Thoracic aorta (tissue), 2 donors: Measurements from ENCODE around the gene PECR. TPM values are rescaled to one million over a fixed set of nuclear protein-coding genes. Genes with fewer than 3 reads are reported as not detected.
"Not testable (repeated sequence)": the region's sequence is repeated elsewhere in the genome, so short reads cannot be mapped to it uniquely, and the experiment has no call there.

ENCODE experiments used
- ATAC-seq: fragments of 150-250 bp; one replicate; pipeline ENCODE4 v1.8.0; 2017; ENCODE audit warnings: low read depth; ENCODE audit not compliant: insufficient number of reproducible peaks, low FRiP score
- DNase-seq: peaks from one replicate; pipeline ENCODE4 v3.0.0-alpha.2; 2020; ENCODE audit warnings: low spot score
- H3K27ac ChIP-seq, 2 donors: fragments of 200-600 bp; sonication (generic); 1 replicate in 1 of 2; 2 replicates in 1 of 2; pipeline ENCODE4 v1.5.1; 2016; ENCODE audit warnings: mild to moderate bottlenecking in 2 of 2, moderate library complexity in 2 of 2
- H3K27me3 ChIP-seq: fragments of 200-600 bp; sonication (generic); replicated peaks from 2 replicates; pipeline ENCODE4 v1.6.0; 2016; ENCODE audit warnings: mild to moderate bottlenecking; ENCODE audit not compliant: insufficient read depth
- H3K36me3 ChIP-seq: fragments of 200-600 bp; sonication (generic); one replicate; pipeline ENCODE4 v1.5.1; 2016
- H3K4me1 ChIP-seq, 2 donors: fragments of 200-600 bp; sonication (generic); 1 replicate in 1 of 2; 2 replicates in 1 of 2; pipeline versions ENCODE4 v1.5.1 to v1.6.0; 2016; ENCODE audit warnings: low read depth in 2 of 2, mild to moderate bottlenecking in 1 of 2; ENCODE audit not compliant: control insufficient read depth in 1 of 2
- H3K4me3 ChIP-seq: fragments of 200-600 bp; sonication (generic); 2 replicates; pipeline ENCODE4 v1.5.1; 2016; ENCODE audit warnings: mild to moderate bottlenecking
- H3K9me3 ChIP-seq: fragments of 200-600 bp; sonication (generic); 2 replicates; pipeline ENCODE4 v1.5.1; 2016
- CTCF ChIP-seq: fragments of 200-600 bp; sonication (generic); IDR thresholded peaks from one replicate; pipeline ENCODE4 v1.5.1; 2019; ENCODE audit warnings: antibody characterized with exemption
- total RNA-seq, 2 donors: library from RNA; depleted of rRNA; stranded (reverse); fragments of >200 nt; gene quantifications; one replicate each; pipeline versions ENCODE4 v1.1.0 to v1.2.3, GENCODE V29; 2016

PECR gene
- total RNA-seq, 2 donors from 2014 or later = 2.8 to 7.3 TPM

- no peaks in the 10 kb centered on the region for H3K9me3 ChIP-seq
- H3K27ac ChIP-seq = no peak overlapping the region
- no peaks in the 10 kb centered on the region for H3K36me3 ChIP-seq
- TF ChIP-seq CTCF = no peak
- ATAC-seq (no peak), DNase-seq (no peak)
- H3K4me3 ChIP-seq = no peak overlapping the region
- H3K4me1 ChIP-seq = peaks cover 5 to 7% of the 10 kb centered on the region in 2 donors
- H3K27me3 ChIP-seq = no peaks in the 10 kb centered on the region
Measured at GRCh38 chr2:216084547-216084946, 2.9 kb upstream of the PECR start.

- Histone ChIP-seq H3K36me3 (no peaks in the 10 kb centered on the region), H3K27me3 (no peaks in the 10 kb centered on the region), H3K9me3 (no peaks in the 10 kb centered on the region), H3K4me3 (no peak overlapping the region), H3K4me1 (peaks cover 5 to 7% of the 10 kb centered on the region in 2 donors), H3K27ac (no peak overlapping the region)
- no peak for ATAC-seq
- DNase-seq = no peak
- TF ChIP-seq CTCF = no peak
Measured at GRCh38 chr2:216083464-216084281, 2.1 kb upstream of the PECR start.

- no peaks in the 10 kb centered on the region for H3K27me3 ChIP-seq
- no peak for ATAC-seq
- no peak for TF ChIP-seq CTCF
Measured at GRCh38 chr2:216082805-216083204, 1.2 kb upstream of the PECR start.

GRCh38 chr2:216082117-216082711, 605 bp upstream of the PECR start:
- Histone ChIP-seq H3K36me3 (no peaks in the 10 kb centered on the region), H3K9me3 (no peaks in the 10 kb centered on the region), H3K27ac (no peak overlapping the region), H3K27me3 (no peaks in the 10 kb centered on the region), H3K4me3 (peak overlapping the region; percentile 81), H3K4me1 (peaks cover 5 to 7% of the 10 kb centered on the region in 2 donors)
- DNase-seq = no peak
- no peak for TF ChIP-seq CTCF
- no peak for ATAC-seq

More at GRCh38 chr2:216082805-216083204, 1.2 kb upstream of the PECR start:
- no peak for DNase-seq
- Histone ChIP-seq H3K36me3 (no peaks in the 10 kb centered on the region), H3K4me3 (no peak overlapping the region), H3K4me1 (peaks cover 5 to 7% of the 10 kb centered on the region in 2 donors), H3K9me3 (no peaks in the 10 kb centered on the region), H3K27ac (no peak overlapping the region)

- DNase-seq (no peak), ATAC-seq (no peak)
- Histone ChIP-seq H3K9me3 (no peaks in the 10 kb centered on the region), H3K27me3 (no peaks in the 10 kb centered on the region), H3K27ac (no peak overlapping the region), H3K4me3 (peak overlapping the region; percentile 81), H3K36me3 (no peaks in the 10 kb centered on the region), H3K4me1 (peaks cover 5 to 7% of the 10 kb centered on the region in 2 donors)
- no peak for TF ChIP-seq CTCF
Measured at GRCh38 chr2:216081012-216081411, 597 bp downstream of the PECR start.

- H3K27ac ChIP-seq, H3K4me1 ChIP-seq, H3K4me3 ChIP-seq, H3K27me3 ChIP-seq, H3K36me3 ChIP-seq, ATAC-seq, H3K9me3 ChIP-seq, DNase-seq: not testable (repeated sequence)
Measured at GRCh38 chr2:216080048-216080447, 1.6 kb downstream of the PECR start.
